A673 (cell line): ENCODE results near the gene PAQR5.

Experiments used
- CTCF ChIP-seq: fragments of 300-800, 200-600 bp; sonication (generic); conservative IDR thresholded peaks from 2 replicates; pipeline ENCODE4 v1.5.1; 2017; ENCODE audit warnings: low read depth, mild to moderate bottlenecking, antibody characterized with exemption, low read length, moderate library complexity, mixed read lengths
- EZH2 ChIP-seq: fragments of 200-600 bp; sonication (generic); IDR thresholded peaks from 2 replicates; pipeline ENCODE4 v1.6.1; 2017; ENCODE audit warnings: borderline replicate concordance, low read depth, mild to moderate bottlenecking, mixed read lengths, antibody characterized with exemption, low read length; ENCODE audit not compliant: poor library complexity, severe bottlenecking

GRCh38 chr15:69384626-69385598, 86.2 kb downstream of the PAQR5 start:
- no peak for TF ChIP-seq CTCF
- TF ChIP-seq EZH2: no peak
